Calu3 (cell line): ENCODE data around the gene ATP5ME. TPM values are rescaled to one million over a fixed set of nuclear protein-coding genes. Genes with fewer than 3 reads are reported as not detected.

Source experiments
- BruUV-seq: library from RNA; stranded (reverse); fragments of 400-500 nt; replicated peaks from 2 replicates; lab custom pipeline; 2021; lab: Mats Ljungman, UMichigan
- CTCF ChIA-PET: fragments of 300-600 bp; sonication (Branson Sonifier 250); formaldehyde crosslinking; loops from one replicate; lab custom pipeline; 2022; ENCODE audit warnings: antibody characterized with exemption; lab: Charles Lee
- DNase-seq: peaks from one replicate; pipeline ENCODE4 v3.0.0; 2022
- H3K27ac Mint-ChIP-seq: one replicate; pipeline ENCODE4 v1.8.0; 2022; ENCODE audit warnings: mixed read lengths; ENCODE audit not compliant: unreplicated experiment
- H3K27me3 Mint-ChIP-seq: one replicate; pipeline ENCODE4 v1.8.0; 2022; ENCODE audit warnings: mixed read lengths; ENCODE audit not compliant: unreplicated experiment
- H3K36me3 Mint-ChIP-seq: one replicate; pipeline ENCODE4 v1.8.0; 2022; ENCODE audit warnings: mild to moderate bottlenecking, moderate library complexity, mixed read lengths; ENCODE audit not compliant: insufficient read depth, unreplicated experiment
- H3K4me1 Mint-ChIP-seq: one replicate; pipeline ENCODE4 v1.8.0; 2022; ENCODE audit warnings: mild to moderate bottlenecking, low read depth, mixed read lengths; ENCODE audit not compliant: unreplicated experiment
- H3K4me3 Mint-ChIP-seq: one replicate; pipeline ENCODE4 v1.8.0; 2022; ENCODE audit warnings: mild to moderate bottlenecking, low read depth, moderate library complexity, mixed read lengths; ENCODE audit not compliant: unreplicated experiment
- H3K9me3 Mint-ChIP-seq: one replicate; pipeline ENCODE4 v1.8.0; 2022; ENCODE audit warnings: low read depth, mixed read lengths; ENCODE audit not compliant: unreplicated experiment
- CTCF ChIP-seq: fragments of 200-600 bp; IDR thresholded peaks from one replicate; pipeline ENCODE4 v1.8.0; 2022; ENCODE audit warnings: antibody characterized with exemption; ENCODE audit not compliant: unreplicated experiment
- intact Hi-C: fragments of 100-400 bp; cut with micrococcal nuclease; formaldehyde crosslinking; loops from one replicate; pipeline ENCODE4 v1.10.0; 2022; ENCODE audit not compliant: unreplicated experiment
- total RNA-seq: library from RNA; stranded (reverse); gene quantifications from 2 replicates; pipeline ENCODE4 v1.2.3, GENCODE V29; 2022

ATP5ME gene
- total RNA-seq, 1 experiment from 2014 or later, result 124 TPM

- Mint-ChIP-seq H3K9me3 (no peaks in the 10 kb centered on the region), H3K36me3 (no peaks in the 10 kb centered on the region), H3K4me1 (no peaks in the 10 kb centered on the region), H3K27ac (no peak overlapping the region), H3K4me3 (peak overlapping the region; percentile 71), H3K27me3 (peaks cover 13% of the 10 kb centered on the region)
- BruUV-seq, result no TSS peak
- CTCF ChIA-PET, result no interaction called here
- no peak for TF ChIP-seq CTCF
- intact Hi-C loops, result no loop called here
- DNase-seq, result no peak
These were observed 30.8 kb upstream of the ATP5ME start for GRCh38 chr4:704971-705277.

GRCh38 chr4:704198-704891 lies 30.3 kb upstream of the ATP5ME start:
- intact Hi-C loops, result no loop called here
- no peak for DNase-seq
- Mint-ChIP-seq H3K27ac (no peak overlapping the region), H3K9me3 (no peaks in the 10 kb centered on the region), H3K36me3 (no peaks in the 10 kb centered on the region), H3K27me3 (peaks cover 13% of the 10 kb centered on the region), H3K4me1 (no peaks in the 10 kb centered on the region), H3K4me3 (peak overlapping the region; percentile 71)
- CTCF ChIA-PET, result no interaction called here
- BruUV-seq, result no TSS peak
- TF ChIP-seq CTCF, result no peak

GRCh38 chr4:703336-704197 lies 29.5 kb upstream of the ATP5ME start:
- CTCF ChIA-PET, result no interaction called here
- no peak for TF ChIP-seq CTCF
- no peaks in the 10 kb centered on the region for H3K36me3 Mint-ChIP-seq
- no peak for DNase-seq
- H3K4me1 Mint-ChIP-seq, result no peaks in the 10 kb centered on the region
- BruUV-seq, result no TSS peak
- H3K9me3 Mint-ChIP-seq, result no peaks in the 10 kb centered on the region
- no peak overlapping the region for H3K4me3 Mint-ChIP-seq
- peaks cover 13% of the 10 kb centered on the region for H3K27me3 Mint-ChIP-seq
- H3K27ac Mint-ChIP-seq, result no peak overlapping the region
- intact Hi-C loops, result no loop called here

GRCh38 chr4:702618-703048 lies 28.6 kb upstream of the ATP5ME start:
- no peak overlapping the region for H3K27ac Mint-ChIP-seq
- intact Hi-C loops, result no loop called here
- no peaks in the 10 kb centered on the region for H3K36me3 Mint-ChIP-seq
- H3K9me3 Mint-ChIP-seq, result no peaks in the 10 kb centered on the region
- DNase-seq, result no peak
- peaks cover 13% of the 10 kb centered on the region for H3K27me3 Mint-ChIP-seq
- H3K4me1 Mint-ChIP-seq, result no peaks in the 10 kb centered on the region
- CTCF ChIA-PET, result no interaction called here
- H3K4me3 Mint-ChIP-seq, result no peak overlapping the region
- no peak for TF ChIP-seq CTCF
- no TSS peak for BruUV-seq
